Esophagus squamous epithelium (tissue), 5 donors: ENCODE data around the gene BATF. TPM values are rescaled to one million over a fixed set of nuclear protein-coding genes. Genes with fewer than 3 reads are reported as not detected.

Experiments used
- DNase-seq: peaks from one replicate; lab custom pipeline; 2025; lab: John Stamatoyannopoulos, UW
- H3K27ac ChIP-seq, 4 donors: fragments of 200-600 bp; sonication (generic); one replicate each; pipeline ENCODE4 v1.5.1; 2016 to 2019; ENCODE audit warnings: mild to moderate bottlenecking in 1 of 4
- H3K27me3 ChIP-seq, 4 donors: fragments of 200-600 bp; sonication (generic); 1 replicate in 3 of 4; 2 replicates in 1 of 4; pipeline versions ENCODE4 v1.5.1 to v1.6.0; 2017 to 2021; ENCODE audit warnings: antibody characterized with exemption in 1 of 4
- H3K36me3 ChIP-seq, 3 donors: fragments of 200-600 bp; sonication (generic); one replicate each; pipeline ENCODE4 v1.5.1; 2016 to 2019
- H3K4me1 ChIP-seq, 3 donors: fragments of 200-600 bp; sonication (generic); one replicate each; pipeline ENCODE4 v1.5.1; 2017 to 2019
- H3K4me3 ChIP-seq, 4 donors: fragments of 200-600 bp; sonication (generic); 1 replicate in 3 of 4; 2 replicates in 1 of 4; pipeline ENCODE4 v1.5.1; 2016 to 2019; ENCODE audit warnings: mild to moderate bottlenecking in 2 of 4, moderate library complexity in 1 of 4
- H3K9me3 ChIP-seq, 3 donors: fragments of 200-600 bp; sonication (generic); one replicate each; pipeline ENCODE4 v1.5.1; 2016 to 2019
- POLR2A ChIP-seq, 4 donors: fragments of 450-650 bp; IDR thresholded peaks; one replicate each; pipeline ENCODE4 v1.6.1; 2017; ENCODE audit warnings: antibody characterized with exemption in 4 of 4, mild to moderate bottlenecking in 4 of 4, moderate library complexity in 3 of 4
- WGBS, 2 donors: methylation state at CpG; one replicate each; pipeline ENCODE4 v1.1.5; 2018; 5-methylcytosine and 5-hydroxymethylcytosine counted together
- intact Hi-C: fragments of 100-400 bp; cut with DNase I; formaldehyde crosslinking; loops from one replicate; pipeline ENCODE4 v1.15.0; 2022
- total RNA-seq, 4 donors: library from RNA; depleted of rRNA; stranded (reverse); fragments of >200 nt; gene quantifications; one replicate each; pipeline ENCODE4 v1.1.0, GENCODE V29; 2016
- TF ChIP-seq, protein P1 (sequence below), 6 experiments: fragments of 450-650 bp in 4 of 6; fragments of 200-600 bp in 2 of 6; sonication (generic) in 2 of 6; IDR thresholded peaks; one replicate each; pipeline ENCODE4 v1.5.1; 2016 to 2019; ENCODE audit warnings: antibody characterized with exemption in 6 of 6, mild to moderate bottlenecking in 4 of 6, moderate library complexity in 4 of 6
- donor health status: DM: yes; HTN: yes; CAD: no.

Gene BATF
- total RNA-seq, 4 donors from 2014 or later: 1.7 to 14.5 (median 6.8) TPM

- intact Hi-C loops: loop anchor here (10.0 kb wide), 1 partner anchor 248 kb away; no protein-coding TSS in a partner anchor
- TF ChIP-seq, protein P1, sequence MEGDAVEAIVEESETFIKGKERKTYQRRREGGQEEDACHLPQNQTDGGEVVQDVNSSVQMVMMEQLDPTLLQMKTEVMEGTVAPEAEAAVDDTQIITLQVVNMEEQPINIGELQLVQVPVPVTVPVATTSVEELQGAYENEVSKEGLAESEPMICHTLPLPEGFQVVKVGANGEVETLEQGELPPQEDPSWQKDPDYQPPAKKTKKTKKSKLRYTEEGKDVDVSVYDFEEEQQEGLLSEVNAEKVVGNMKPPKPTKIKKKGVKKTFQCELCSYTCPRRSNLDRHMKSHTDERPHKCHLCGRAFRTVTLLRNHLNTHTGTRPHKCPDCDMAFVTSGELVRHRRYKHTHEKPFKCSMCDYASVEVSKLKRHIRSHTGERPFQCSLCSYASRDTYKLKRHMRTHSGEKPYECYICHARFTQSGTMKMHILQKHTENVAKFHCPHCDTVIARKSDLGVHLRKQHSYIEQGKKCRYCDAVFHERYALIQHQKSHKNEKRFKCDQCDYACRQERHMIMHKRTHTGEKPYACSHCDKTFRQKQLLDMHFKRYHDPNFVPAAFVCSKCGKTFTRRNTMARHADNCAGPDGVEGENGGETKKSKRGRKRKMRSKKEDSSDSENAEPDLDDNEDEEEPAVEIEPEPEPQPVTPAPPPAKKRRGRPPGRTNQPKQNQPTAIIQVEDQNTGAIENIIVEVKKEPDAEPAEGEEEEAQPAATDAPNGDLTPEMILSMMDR (IDR thresholded peaks at IDR 0.05): no peak
- no peak for TF ChIP-seq POLR2A (IDR thresholded peaks at IDR 0.05)
- Histone ChIP-seq H3K27ac (no peak overlapping the region), H3K4me1 (peaks cover 7 to 20% (median 11%) of the 10 kb centered on the region in 3 donors), H3K9me3 (no peaks in the 10 kb centered on the region), H3K27me3 (no peaks in the 10 kb centered on the region), H3K36me3 (no peaks in the 10 kb centered on the region), H3K4me3 (no peak overlapping the region)
- WGBS, 2 donors: 57 to 75% methylated on average over 4 of the region's 4 CpGs
- DNase-seq: no peak
These were observed 40.2 kb downstream of the BATF start for GRCh38 chr14:75562489-75562888.

DNA sequence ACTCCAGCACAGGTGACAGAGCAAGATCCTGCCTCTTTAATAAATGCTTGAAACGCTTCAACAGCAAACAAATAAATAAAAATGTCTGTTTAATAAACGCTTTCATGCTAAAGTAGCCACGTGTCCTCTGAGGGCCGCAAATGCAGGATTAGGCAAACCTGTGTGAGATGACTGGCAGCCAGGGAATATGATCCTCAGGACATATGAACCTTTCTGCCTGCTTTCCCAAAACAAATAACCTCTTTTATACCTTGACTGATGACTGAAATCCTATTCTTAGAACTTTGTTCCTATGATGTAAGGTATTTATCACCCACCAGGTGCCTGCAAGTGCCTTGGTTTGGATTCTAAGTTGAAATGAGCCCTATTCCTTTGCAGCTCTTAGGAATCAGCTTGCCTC is 41.7 kb downstream of the BATF start:
- no peaks in the 10 kb centered on the region for H3K36me3 ChIP-seq
- WGBS, 2 donors: 40 to 56% methylated on average over 4 of the region's 4 CpGs
- DNase-seq: no peak
- H3K4me1 ChIP-seq: peaks cover 7 to 20% (median 11%) of the 10 kb centered on the region in 3 donors
- TF ChIP-seq, protein P1 (IDR thresholded peaks at IDR 0.05): no peak
- no peak for TF ChIP-seq POLR2A (IDR thresholded peaks at IDR 0.05)
- H3K4me3 ChIP-seq: no peak overlapping the region
- H3K9me3 ChIP-seq: no peaks in the 10 kb centered on the region
- H3K27me3 ChIP-seq: no peaks in the 10 kb centered on the region
- no peak overlapping the region for H3K27ac ChIP-seq
- intact Hi-C loops: loop anchor here (10.0 kb wide), 1 partner anchor 249 kb away; no protein-coding TSS in a partner anchor

- Histone ChIP-seq H3K9me3 (no peaks in the 10 kb centered on the region), H3K27ac (no peak overlapping the region), H3K4me3 (no peak overlapping the region), H3K27me3 (no peaks in the 10 kb centered on the region), H3K36me3 (no peaks in the 10 kb centered on the region), H3K4me1 (peaks cover 3 to 13% (median 5%) of the 10 kb centered on the region in 3 donors)
- WGBS, 2 donors: 79 to 85% methylated on average over 5 of the region's 5 CpGs
- intact Hi-C loops: loop anchor here (10.0 kb wide), 1 partner anchor 250 kb away; no protein-coding TSS in a partner anchor
- DNase-seq: no peak
- TF ChIP-seq, protein P1 (IDR thresholded peaks at IDR 0.05): no peak
- no peak for TF ChIP-seq POLR2A (IDR thresholded peaks at IDR 0.05)
These were observed 42.8 kb downstream of the BATF start for GRCh38 chr14:75565056-75565455.

DNA sequence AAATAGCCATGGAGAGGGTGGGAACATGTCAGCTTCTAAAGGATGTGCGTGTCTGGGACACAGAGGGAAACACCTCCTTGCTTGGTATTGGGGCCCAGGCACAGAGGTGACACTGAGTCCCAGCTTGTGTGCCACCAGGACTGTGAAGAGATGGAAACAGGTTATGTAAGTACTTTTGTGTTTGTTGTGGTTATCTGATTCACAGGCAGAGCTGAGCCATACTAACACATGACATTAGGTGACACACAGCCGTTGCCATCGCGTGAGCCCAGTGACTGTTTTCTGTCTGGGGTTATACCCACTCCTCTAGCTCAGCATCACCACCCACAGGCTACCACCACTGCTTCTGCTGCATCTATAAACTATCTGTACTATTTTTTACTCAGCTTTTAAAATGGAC is 44.1 kb downstream of the BATF start:
- no peak for DNase-seq
- Histone ChIP-seq H3K27me3 (no peaks in the 10 kb centered on the region), H3K27ac (no peak overlapping the region), H3K36me3 (no peaks in the 10 kb centered on the region), H3K4me3 (no peak overlapping the region), H3K9me3 (no peaks in the 10 kb centered on the region), H3K4me1 (peaks cover 0 to under 1% (median 0%) of the 10 kb centered on the region in 3 donors)
- TF ChIP-seq, protein P1 (IDR thresholded peaks at IDR 0.05): no peak
- TF ChIP-seq POLR2A (IDR thresholded peaks at IDR 0.05): no peak
- intact Hi-C loops: loop anchor here (10.0 kb wide), 1 partner anchor 252 kb away; no protein-coding TSS in a partner anchor
- 45 to 72% methylated on average over 3 to 4 of the region's 4 CpGs for WGBS, 2 donors

GRCh38 chr14:75566752-75567151 is 44.5 kb downstream of the BATF start:
- DNase-seq: no peak
- 75 to 80% methylated on average over 8 of the region's 8 CpGs for WGBS, 2 donors
- Histone ChIP-seq H3K36me3 (no peaks in the 10 kb centered on the region), H3K4me1 (no peaks in the 10 kb centered on the region), H3K27ac (no peak overlapping the region), H3K27me3 (no peaks in the 10 kb centered on the region), H3K9me3 (no peaks in the 10 kb centered on the region), H3K4me3 (no peak overlapping the region)
- TF ChIP-seq POLR2A (IDR thresholded peaks at IDR 0.05): no peak
- TF ChIP-seq, protein P1 (IDR thresholded peaks at IDR 0.05): no peak
- intact Hi-C loops: loop anchor here (10.0 kb wide), 1 partner anchor 252 kb away; no protein-coding TSS in a partner anchor
